Stimulated activated CD8-positive, alpha-beta memory T cell treated with anti-CD3 and anti-CD28 coated beads, Interleukin-12 subunit alpha, Interleukin-12 subunit beta, amount 100 ng/mL, for 24 hours (primary cell): ENCODE results near the gene UBA52.
A peak's percentile ranks its signal among the peaks of the same experiment; 100 is the strongest.
"Not testable (repeated sequence)": the region's sequence is repeated elsewhere in the genome, so short reads cannot be mapped to it uniquely, and the experiment has no call there.

Source experiments
- DNase-seq: peaks from one replicate; pipeline ENCODE4 v3.0.0-alpha.2; 2020; ENCODE audit errors: extremely low read depth

The UBA52 gene

DNA sequence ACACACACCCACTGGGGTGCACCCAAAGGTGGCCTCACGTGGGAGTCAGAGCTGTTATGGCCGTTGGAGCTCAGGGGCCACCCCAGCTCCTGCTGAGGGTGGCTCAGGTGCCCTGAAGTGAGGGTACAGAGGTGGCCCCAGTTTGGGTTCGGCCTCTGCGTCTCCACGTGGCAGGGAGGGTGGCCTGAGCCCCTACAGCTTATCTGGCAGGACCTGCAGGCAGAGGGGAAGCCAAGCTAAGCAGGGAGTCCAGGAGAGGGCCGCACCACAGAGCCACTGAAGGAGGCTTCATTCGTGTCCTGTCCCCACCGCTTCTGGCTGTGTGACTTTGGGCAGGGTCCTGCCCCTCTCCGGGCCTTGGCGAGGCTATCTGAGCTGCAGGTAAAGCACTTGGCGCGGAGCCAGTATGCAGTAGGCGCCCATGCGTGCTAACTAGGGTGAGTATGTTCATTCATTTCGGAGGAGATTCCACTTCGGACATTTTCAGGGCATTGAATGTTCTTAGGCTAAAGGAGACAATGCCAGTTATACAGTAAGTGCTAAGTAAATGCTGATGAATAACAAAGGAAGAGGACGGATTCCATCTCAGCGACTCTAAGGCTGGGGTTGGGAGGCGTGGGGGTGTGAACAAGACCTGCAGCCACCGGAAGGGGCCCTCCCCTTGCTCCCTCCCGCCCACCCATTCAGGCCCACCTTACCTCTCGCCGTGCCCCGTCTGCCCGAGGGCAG, 21.9 kb downstream of the UBA52 start:
- no peak for DNase-seq

DNA sequence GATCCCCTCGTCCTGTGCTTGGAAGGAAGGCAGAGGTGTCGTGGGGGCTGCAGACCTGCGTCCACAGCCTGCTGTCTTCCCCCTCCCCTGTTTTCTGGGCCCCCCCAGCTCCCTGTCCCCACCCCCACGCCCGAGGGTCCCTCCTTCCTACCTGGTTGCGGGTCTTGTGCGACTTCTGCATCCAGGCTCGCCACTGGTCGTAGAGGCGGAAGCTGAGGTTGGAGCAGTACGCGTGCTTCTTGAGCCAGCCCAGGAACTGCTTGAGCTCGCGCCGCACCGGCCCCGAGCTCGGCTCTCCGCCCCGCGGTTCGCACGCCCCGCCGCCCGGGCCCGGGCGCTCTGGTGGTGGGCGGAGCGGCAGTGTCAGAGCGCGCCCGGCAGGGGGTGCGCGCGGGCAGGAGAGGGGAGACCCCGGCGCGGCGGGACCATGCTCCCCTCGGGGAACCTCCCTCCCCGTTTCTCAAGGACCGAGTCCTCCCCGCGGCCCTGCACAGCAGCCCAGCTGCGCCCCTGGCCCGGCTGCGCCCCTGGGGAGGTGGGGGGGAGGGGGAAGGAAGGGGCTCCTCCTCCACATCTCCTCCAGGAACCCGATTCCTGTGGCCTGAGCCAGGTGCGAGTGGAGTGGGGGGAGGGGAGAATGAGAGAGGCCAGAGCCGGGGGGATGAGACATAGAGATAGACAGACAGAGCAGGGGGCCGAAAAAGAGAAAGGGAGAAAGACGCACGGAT, 22.6 kb downstream of the UBA52 start:
- DNase-seq, result peak; percentile 39

DNA sequence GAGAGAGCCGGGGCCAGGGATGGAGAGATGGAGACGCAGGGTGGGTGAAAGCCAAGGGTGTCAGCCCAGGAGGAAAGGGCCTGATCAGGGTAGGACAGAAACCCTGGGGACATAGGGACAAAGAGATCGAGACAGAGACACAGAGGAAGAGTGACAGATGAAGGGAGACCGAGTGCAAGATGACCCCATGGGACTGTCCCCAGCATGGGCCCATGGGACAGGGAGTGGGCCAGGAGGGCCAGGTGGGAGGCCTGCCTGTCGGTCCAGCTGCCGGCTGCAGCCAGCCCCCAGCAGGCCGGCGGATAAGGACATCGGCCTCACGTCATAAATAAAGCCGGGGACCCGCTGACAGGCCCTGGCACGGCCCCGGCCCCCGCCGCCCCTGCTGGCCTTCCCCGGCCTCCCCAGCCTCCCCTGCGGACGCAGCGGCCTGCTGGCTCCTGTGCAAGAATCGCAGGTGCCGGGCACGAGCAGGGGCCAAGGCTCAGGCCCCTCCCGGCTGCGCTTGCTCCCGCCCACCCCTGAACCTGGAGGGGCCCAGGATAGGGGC, 23.2 kb downstream of the UBA52 start:
- no peak for DNase-seq

DNA sequence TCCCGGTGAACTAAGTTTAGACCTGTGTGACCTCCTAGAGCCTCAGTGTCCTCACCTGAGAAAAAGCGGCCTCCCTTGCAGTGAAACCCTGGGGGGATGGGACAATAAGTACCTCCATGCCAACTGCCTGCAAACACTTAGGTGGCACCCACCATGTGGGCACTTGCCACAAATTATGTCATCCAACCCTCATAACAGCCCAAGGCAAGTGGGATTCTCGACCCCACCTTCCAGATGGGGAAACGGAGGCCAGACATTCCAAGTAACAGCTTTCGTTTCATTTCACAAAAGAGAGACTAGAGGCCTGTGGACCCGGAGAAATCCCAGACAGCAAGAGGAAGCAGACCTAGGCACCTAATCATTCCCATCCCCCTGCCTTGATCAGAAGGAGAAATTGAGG, 23.8 kb downstream of the UBA52 start:
- DNase-seq, result no peak

DNA sequence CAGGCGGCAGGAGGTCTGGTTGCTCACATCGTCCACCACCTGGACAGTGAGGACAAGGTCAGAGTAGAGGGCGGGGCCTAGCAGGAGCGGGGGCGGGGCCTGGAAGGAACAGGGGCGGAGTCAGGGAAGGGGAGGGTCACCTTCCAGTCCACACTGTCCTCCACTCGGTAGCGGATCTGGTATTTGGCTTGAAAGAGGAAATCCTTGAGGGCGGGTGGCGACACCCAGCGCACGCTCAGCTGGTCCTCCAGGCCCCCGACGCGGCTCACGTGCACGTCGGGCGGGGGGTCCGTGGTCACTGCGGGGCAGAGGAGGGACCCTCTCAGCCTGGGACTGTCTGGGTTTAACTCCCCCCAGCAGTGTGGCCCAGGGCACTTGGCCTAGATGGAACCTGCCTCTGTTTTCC, 25.1 kb downstream of the UBA52 start:
- no peak for DNase-seq

DNA sequence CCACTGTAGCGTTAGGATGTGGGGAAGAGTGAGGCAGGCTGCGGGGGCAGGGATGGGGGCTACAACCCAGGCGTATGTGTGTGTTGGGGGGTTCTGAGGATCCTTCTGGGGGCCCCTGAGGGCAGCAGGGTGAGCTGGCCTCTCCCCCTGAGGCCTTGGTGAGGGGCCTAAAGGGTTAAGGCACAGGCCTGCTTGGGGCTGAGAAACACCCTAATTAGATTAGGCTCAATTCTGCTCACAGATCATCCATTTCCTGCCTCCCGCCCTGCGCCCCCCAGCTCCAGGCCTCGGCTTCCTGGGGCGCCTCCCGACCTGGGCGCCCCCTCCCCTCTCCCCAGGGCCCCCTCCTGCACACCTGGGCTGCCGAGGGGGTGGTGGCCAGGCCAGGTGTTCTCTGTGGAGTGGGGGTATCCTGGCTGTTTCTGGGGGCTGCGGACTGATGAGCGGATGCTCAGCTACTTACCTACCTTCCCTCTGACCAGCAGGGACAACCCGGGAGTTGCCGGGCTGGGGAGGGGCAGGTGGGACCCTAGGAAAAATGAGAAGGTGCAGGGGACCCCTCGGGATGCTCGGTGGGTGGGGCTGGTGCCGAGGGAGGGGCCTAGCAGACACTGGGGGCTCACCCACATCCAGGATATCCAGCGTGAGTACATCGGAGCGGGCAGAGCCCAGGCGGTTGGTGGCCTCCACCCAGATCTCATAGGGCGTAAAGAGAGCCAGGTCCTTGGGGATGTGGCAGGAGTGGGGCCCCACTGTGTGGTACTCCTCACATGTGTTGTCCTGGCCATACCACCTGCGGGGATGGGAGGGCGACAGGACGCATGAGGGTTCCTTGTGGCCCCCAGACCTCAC, 26.4 kb downstream of the UBA52 start:
- no peak for DNase-seq

DNA sequence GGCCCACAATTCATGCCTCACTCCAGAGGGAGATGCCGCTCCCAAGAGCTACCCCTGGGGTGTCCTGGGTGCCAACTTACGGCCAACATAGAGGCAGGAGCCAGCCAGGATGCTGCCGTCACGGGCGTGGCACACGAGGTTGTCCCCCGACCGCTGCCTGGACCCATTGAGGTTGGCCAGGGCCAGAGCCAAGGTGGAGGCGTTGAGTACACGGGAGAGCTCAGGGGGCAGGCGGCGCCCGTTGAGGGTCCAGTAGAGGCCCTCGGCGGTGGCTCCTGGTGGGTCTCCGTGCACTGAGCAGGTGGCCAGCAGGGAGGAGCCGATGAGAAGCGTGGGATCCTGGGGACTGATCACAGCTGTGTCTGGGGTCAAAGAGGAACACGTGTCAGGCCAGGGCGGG, 27.8 kb downstream of the UBA52 start:
- DNase-seq, result no peak

DNA sequence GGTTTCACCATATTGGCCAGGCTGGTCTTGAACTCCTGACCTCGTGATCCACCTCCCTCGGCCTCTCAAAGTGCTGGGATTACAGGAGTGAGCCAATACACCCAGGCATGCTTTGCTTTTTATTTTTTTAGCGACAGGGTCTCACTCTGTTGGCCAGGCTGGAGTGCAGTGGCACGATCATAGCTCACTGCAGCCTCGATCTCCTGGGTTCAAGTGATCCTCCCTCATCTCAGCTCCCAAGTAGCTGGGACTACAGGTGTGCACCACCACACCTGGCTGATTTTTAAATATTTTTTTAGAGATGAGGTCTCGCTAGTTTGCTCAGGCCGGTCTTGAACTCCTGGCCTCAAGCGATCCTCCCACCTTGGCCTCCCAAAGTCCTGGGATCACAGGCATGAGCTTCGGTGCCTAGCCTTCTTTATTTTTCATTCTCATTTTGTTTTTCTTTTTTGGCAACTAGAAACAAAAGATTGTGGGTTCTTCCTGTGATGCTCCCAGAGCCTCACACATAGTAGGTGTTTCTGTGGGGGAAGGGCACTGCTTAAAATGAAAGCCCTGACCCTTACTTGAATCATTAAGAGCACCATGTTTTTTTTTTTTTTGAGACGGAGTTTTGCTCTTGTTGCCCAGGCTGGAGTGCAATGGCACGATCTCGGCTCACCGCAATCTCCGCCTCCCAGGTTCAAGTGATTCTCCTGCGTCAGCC, 29.2 kb downstream of the UBA52 start:
- DNase-seq, result not testable (repeated sequence)

DNA sequence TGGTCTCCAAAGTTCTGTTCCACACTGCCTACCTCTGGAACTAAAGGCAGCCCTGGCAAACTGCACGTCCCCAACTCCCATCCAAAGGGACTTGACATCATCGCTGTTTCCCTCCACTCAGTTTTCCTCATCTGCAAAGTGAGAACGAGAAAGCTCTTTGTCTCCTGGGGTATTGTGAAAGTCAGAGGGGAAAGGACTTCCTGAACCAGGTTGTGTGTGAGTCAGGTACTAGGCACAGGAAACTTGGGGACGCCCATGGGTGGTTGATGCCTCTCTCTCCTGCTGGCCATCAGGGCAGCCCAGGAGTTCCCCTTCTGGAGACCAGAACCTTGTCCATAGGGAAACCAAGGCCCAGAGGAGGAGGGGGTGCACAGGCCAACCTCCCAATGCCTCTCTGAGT, 30.2 kb downstream of the UBA52 start:
- DNase-seq, result no peak

DNA sequence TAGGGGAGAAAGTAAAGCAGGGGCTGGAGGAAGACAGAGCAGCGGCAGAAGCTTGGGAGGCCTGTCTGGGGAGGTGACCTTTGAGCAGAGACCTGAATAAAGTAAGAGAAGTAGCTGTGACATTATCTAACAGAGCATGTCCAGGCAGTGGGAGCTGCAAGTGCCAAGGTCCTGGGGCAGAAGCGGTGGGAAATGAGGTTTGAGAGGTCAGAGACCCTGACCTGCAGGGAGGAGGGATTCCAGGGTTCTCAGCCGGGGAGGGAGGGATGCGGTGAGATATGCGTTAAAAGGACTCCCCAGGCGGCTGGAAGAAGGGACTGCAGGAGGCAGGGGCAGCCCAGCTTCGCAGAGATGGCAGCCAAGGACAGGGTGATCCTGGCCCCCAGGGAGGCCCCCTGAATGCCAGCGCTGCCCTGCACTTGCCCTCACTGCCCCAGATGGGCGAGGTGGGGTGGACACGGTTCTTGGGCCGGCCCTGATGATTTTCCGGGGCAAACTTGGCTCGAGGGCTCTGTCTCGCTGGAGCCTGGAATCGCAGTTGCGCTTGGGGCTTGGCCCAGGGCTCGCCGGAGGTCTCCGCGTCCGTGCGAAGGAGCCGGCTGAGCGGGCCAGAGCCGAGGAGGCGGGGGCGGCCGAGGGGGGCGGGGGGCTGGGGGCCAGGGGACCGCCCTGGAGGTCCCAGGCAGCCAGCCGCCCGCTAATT, 31.7 kb downstream of the UBA52 start:
- DNase-seq, result no peak

DNA sequence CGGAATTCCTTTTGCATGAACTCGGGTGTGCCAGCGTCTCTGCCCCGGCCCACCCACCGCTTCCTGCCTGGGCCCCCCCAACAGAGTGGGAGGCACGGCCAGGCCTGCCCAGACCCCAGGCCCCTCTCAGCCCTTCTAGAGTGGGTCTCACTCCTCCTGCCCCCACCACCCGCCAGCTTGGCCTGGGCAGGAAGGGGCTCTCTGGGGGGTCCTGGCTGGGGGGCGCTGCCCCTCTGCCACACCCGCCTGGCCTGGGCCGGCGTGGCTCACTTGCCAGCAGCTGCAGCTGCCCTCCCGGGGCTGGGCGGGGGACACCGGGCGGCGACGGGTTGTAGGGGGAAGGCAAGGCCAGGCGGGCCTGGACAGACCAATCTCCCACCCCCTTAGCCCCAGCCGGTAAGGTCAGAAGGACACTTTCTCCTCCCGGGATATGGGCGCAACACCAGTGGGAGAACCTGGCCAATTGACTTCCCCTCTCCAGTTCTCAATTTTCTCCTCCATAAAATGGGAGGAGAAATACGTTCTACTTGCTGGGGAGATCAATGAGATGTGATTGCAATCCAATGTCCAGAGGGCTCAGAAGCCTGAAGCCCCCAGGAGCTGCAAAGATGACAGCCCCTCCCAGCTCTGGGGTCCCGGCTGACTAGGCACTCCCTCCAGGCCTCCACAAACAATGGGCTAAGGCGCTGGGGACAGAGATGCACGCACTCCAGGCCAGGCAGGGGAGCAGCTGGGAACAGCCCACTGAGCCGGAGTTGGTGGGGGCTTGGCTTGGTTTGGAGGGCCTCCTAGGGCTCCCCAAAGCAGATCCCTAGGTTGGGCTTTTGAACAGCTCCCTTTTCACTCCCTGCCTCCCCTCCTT, 32.5 kb downstream of the UBA52 start:
- DNase-seq, result no peak

DNA sequence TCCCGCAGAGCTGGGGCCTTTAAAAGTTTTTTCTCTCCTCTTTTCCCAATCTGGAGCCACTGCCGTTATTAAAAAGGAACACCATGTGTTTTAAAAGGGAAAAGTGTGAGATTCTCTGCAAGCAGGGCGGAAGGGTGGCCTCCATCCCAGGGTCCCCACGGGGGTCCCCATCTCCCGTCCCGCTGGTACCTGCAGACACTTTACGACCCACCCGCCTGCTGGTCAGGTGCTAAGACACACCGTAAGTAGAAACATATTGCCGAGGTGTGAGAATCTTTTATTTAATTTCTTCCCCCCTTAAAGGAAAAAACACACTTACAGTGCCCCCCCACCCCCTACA, 33.1 kb downstream of the UBA52 start:
- no peak for DNase-seq

DNA sequence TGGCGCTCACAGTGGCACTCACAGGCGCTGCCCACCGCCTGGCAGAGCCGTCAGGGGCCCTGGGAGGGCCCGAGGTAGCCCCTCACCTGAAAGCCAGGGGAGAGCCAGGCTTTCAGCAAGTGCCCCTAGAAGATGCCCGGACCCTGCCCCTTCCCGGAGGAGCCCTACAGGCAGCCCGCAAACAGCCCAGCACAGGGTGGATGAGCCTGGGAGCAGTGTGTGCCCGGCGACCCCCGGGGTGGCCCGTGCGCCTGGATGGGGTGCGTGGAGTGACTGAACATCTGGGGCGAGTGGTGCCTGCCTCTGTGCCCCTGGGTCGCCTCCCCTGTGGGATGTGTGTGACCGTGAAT, 33.5 kb downstream of the UBA52 start:
- DNase-seq, result no peak

DNA sequence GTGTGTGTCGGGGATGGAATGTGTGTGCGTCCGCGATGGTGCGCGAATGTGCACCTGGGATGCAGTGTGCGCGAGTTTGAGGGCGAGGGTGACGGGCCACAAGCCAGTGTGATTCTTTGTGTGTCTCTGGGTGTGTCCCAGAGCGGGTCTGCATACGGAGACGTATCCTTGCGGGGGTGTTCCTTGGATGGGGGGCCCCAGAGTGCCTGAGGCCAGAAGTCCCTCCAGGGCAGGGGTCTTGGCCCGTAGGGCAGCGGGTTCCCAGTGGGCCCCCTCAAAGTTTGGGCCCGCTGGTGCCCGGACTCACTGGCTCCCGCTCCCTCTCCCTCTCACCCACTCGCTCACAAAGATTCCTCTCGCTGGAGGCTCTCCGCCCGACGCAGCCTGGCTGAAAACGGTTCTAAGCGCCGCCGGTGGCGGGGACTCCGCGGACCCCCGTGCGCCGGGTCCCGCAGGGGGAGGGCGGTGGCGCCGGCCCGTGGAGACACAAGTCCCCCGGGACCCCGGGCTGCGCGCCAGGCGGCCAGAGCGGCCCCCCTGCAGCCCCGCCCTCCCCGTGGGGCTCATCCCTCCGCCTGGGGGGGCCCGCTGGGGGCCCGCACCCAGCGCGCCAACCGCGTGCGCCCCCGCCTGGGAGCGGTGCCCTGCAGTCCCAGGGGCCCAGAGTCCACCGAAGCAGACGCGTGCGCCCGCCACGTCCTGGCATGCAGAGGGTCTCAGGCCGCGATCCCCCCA, 34.1 kb downstream of the UBA52 start:
- no peak for DNase-seq

DNA sequence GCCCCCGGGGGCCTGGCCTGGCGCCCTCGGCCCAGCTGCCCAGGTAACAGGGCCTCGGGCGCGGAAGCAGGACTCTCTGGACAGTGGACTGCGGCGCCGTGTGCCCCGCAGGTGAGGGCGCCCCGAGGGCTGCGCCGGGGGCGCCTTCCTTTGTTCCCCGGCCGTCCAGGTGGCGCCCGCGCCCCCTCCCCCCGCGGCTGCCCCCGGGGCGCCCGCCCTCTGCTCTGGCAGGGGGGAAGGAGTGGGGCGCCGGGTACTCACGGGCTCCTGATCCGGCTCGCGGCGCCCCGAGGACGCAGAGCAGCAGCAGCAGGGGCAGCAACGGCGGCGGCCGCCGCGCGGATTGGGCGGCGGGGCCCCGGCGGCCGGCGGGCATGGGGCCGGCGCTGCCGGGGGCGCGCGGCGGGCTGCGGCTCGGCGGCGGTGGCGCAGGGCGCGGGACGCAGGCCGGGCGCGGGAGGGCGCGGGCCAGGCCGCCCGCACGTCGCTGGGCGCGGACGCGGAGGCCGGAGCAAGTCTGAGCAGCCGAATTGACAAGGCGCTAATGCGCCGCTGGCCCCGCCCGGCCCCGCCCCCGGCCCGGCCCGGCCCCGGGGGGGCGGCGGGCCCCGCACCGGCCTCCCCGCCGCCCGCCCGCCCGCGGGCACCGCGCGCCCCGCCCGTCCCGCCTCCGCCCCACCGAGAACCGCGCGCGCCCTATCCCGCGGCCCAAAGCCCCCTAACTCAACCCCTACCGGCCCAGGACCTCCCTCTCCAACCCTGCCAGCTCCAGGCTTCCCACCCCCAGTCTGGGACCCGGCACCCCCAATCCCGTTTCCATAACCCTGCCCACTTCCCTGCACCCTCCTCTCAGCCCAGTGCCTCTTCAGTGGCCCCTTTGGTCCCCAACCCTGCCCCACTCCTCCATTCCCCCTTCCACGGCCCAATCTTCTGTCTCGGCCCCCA, 34.9 kb downstream of the UBA52 start, which contains the start of gene CRLF1:
Gene CRLF1 (minus strand): TSS at position 519 of the 945 bp plus-strand sequence. CDS start 143 bp downstream, at position 376.
- DNase-seq, result no peak

DNA sequence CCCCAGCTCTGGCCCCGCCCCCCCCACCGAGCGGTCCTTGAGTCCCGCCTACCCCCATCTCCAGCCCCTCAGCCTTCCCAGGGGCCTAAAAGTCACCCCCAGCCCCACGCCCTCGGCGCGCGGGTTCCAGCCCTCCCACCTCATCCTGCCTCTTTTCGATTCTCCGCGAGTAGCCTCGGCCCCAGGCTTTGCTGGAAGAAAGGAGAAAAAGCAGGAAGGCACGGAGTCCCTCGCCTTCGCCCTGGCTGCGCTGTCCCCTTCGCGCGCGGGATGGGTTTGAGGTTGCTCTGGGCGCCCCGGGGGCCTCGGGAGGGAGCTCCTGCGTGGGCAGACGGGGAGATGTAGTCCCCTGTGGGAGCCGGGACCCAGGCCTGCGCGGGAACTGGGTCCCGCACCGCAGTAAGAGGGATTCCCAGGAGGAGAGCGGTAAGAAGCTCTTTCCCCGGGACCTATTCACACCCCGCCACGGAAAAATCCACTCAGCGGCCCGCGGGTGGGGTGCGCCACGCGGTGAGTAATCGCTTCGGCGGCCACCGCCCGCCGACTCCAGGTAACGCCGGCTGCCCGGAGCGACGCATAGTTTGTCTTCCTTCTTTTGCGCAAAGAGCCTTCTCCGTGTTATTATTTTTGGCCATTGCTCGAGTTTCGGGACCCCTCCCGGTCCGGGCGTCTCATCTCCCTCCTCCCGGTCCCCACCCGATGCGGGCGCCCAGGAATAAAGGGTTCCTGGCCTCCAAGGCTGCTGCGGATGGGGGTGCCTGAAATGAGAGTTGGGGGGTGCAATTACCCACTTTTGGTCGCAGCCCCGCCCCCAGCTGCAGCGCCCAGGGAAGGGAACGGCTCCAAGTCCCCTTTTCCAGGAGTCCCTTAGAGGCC, 35.8 kb downstream of the UBA52 start:
- DNase-seq, result no peak

DNA sequence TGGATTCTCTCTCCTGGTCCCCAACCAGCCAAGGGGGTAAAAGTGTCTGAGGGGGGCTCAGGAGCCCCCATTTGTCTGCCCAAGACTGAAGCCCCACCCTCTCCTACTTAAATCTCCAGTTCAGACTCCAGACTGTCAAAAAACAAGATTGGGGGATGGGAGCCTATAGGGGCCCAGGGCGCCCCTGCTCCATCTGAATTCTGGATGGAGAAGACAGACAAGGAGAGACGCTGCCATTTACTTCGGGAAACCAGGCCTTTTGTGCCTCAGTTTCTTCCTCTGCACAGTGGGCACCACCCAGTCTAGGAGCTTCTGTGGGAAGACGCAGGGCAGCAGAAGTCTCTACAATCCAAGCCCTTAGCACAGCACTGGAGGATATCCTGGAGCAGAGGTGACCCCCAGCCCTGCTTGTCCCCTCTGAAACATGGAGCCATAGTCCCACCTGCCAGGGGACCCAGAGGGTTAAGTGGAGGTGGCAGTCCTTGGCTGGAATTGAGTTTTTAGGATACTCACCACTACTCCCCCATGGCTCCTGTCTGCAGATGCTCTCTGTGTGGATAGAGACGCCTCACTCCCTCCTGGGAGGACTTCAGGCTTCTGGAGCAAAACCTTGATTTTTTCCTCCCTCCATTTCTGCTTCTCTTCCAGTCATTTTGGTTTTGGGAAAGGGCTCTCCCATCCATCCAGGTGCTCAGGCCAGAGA, 36.6 kb downstream of the UBA52 start:
- no peak for DNase-seq
